Diencephalon (tissue), 1 donor: ENCODE measurements around the gene NDN. TPM values are rescaled to one million over a fixed set of nuclear protein-coding genes. Genes with fewer than 3 reads are reported as not detected.

Experiments used
- total RNA-seq: library from RNA; depleted of rRNA; stranded (reverse); fragments of >200 nt; gene quantifications from one replicate; pipeline ENCODE4 v1.2.3, GENCODE V29; 2014

NDN gene
- total RNA-seq = 130 TPM

GRCh38 chr15:23687143-23687470 is at the start of gene NDN:
NDN (minus strand) TSS chr15:23687305; CDS start chr15:23687217, 88 bp downstream.

GRCh38 chr15:23647421-23648370 is 39.4 kb downstream of the NDN start, which contains the start of gene MAGEL2:
MAGEL2 (minus strand) TSS chr15:23647867; CDS start chr15:23647742, 125 bp downstream.

Other genes with a start within 250 kb of the NDN start
- gene GOLGA6L2, start 240.1 kb downstream of the NDN start, total RNA-seq = not detected
- 23.8 TPM for gene MKRN3, start 121.6 kb downstream of the NDN start, total RNA-seq
- 13.8 TPM for gene MAGEL2, start 39.4 kb downstream of the NDN start, total RNA-seq